ENCODE data around the gene IMPDH1. TPM values are rescaled to one million over a fixed set of nuclear protein-coding genes. Genes with fewer than 3 reads are reported as not detected.

The IMPDH1 gene
- polyA plus RNA-seq, 1 donor from 2014 or later = 49.7 TPM

DNA sequence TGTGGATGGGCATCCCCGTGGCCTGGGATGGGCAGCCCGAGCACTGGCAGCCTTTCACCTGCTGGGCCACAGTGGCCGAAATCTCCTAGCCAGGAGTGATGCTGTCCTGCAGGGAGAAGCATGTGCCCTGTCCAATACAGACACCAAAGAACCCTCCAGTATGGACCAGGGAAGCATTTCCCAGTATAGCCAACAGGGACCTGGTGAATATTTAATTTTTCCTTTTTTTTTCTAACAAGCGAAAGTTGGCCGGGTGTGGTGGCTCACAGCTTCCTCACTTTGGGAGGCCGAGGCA lies 11.0 kb downstream of the IMPDH1 start:
- Histone ChIP-seq H3K9me2 (ENCODE audit: insufficient read depth, low read length) (no peaks in the 10 kb centered on the region), H3K36me3 (ENCODE audit: insufficient read depth, low read length) (no peaks in the 10 kb centered on the region), H3K4me3 (ENCODE audit: low read length) (no peak overlapping the region), H2AFZ (ENCODE audit: low read depth, low read length) (no peak overlapping the region), H3K9me3 (ENCODE audit: low read length) (no peaks in the 10 kb centered on the region), H3F3A (ENCODE audit: insufficient read depth, low read length, poor library complexity, severe bottlenecking) (no peaks in the 10 kb centered on the region), H3K27me3 (ENCODE audit: insufficient read depth, low read depth, low read length) (no peaks in the 10 kb centered on the region), H3K4me2 (ENCODE audit: low read length) (no peak overlapping the region), H3K9ac (ENCODE audit: low read length) (no peak overlapping the region), H3K79me2 (replicated peaks; ENCODE audit: insufficient read depth, low read length) (no peaks in the 10 kb centered on the region), H4K20me1 (ENCODE audit: insufficient read depth) (no peaks in the 10 kb centered on the region), H3K27ac (ENCODE audit: low read length) (no peak overlapping the region)
- no peak for TF ChIP-seq RAD21 (conservative IDR thresholded peaks at IDR 0.05)
- TF ChIP-seq, protein P1, sequence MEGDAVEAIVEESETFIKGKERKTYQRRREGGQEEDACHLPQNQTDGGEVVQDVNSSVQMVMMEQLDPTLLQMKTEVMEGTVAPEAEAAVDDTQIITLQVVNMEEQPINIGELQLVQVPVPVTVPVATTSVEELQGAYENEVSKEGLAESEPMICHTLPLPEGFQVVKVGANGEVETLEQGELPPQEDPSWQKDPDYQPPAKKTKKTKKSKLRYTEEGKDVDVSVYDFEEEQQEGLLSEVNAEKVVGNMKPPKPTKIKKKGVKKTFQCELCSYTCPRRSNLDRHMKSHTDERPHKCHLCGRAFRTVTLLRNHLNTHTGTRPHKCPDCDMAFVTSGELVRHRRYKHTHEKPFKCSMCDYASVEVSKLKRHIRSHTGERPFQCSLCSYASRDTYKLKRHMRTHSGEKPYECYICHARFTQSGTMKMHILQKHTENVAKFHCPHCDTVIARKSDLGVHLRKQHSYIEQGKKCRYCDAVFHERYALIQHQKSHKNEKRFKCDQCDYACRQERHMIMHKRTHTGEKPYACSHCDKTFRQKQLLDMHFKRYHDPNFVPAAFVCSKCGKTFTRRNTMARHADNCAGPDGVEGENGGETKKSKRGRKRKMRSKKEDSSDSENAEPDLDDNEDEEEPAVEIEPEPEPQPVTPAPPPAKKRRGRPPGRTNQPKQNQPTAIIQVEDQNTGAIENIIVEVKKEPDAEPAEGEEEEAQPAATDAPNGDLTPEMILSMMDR (IDR thresholded peaks at IDR 0.05; ENCODE audit: poor library complexity, severe bottlenecking) = peak; percentile 41

GRCh38 chr7:128398016-128398840 lies 11.6 kb downstream of the IMPDH1 start:
- Histone ChIP-seq H2AFZ (ENCODE audit: low read depth, low read length) (no peak overlapping the region), H3K4me3 (ENCODE audit: low read length) (no peak overlapping the region), H3K27me3 (ENCODE audit: insufficient read depth, low read depth, low read length) (no peaks in the 10 kb centered on the region), H3F3A (ENCODE audit: insufficient read depth, low read length, poor library complexity, severe bottlenecking) (no peaks in the 10 kb centered on the region), H3K9ac (ENCODE audit: low read length) (no peak overlapping the region), H3K9me2 (ENCODE audit: insufficient read depth, low read length) (no peaks in the 10 kb centered on the region), H3K27ac (ENCODE audit: low read length) (no peak overlapping the region), H3K9me3 (ENCODE audit: low read length) (no peaks in the 10 kb centered on the region), H3K79me2 (replicated peaks; ENCODE audit: insufficient read depth, low read length) (no peaks in the 10 kb centered on the region), H3K36me3 (ENCODE audit: insufficient read depth, low read length) (no peaks in the 10 kb centered on the region), H3K4me2 (ENCODE audit: low read length) (no peak overlapping the region), H4K20me1 (ENCODE audit: insufficient read depth) (no peaks in the 10 kb centered on the region)
- TF ChIP-seq, protein P1 (IDR thresholded peaks at IDR 0.05; ENCODE audit: poor library complexity, severe bottlenecking) = peak; percentile 82
- no peak for TF ChIP-seq MXI1 (conservative IDR thresholded peaks at IDR 0.05; ENCODE audit: poor library complexity, severe bottlenecking)
- TF ChIP-seq TAF1 (IDR thresholded peaks at IDR 0.05; ENCODE audit: low read depth) = no peak
- TF ChIP-seq POLR2AphosphoS5 (IDR thresholded peaks at IDR 0.05) = no peak
- peak; percentile 70 for TF ChIP-seq RAD21 (conservative IDR thresholded peaks at IDR 0.05)
- peak; percentile 74 for TF ChIP-seq SMC3 (conservative IDR thresholded peaks at IDR 0.05; ENCODE audit: poor library complexity)

DNA sequence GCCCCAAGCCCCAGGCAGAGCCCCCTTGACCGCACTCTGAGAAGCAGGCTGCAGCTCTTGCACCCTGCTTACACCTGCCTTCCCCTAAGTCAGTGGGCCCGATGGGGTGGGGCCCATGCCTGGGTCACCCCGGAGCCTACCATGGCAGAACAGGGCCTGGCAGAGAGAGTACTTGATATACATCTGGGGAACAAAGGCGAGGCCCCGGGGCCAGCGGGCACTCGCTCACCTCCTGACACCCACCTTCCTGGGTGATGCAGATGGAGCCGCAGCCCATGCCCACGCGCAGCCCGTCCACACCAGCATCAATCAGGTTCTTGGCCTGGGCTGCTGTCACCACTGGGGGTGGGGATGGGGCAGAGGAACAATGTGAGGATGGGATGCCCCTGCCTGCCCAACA lies 13.4 kb downstream of the IMPDH1 start:
- H3K9ac ChIP-seq (ENCODE audit: low read length) = no peak overlapping the region
- no peak overlapping the region for H3K4me3 ChIP-seq (ENCODE audit: low read length)
- no peaks in the 10 kb centered on the region for H3K9me2 ChIP-seq (ENCODE audit: insufficient read depth, low read length)
- TF ChIP-seq MXI1 (conservative IDR thresholded peaks at IDR 0.05; ENCODE audit: poor library complexity, severe bottlenecking) (no peak), RAD21 (conservative IDR thresholded peaks at IDR 0.05) (no peak), SMC3 (conservative IDR thresholded peaks at IDR 0.05; ENCODE audit: poor library complexity) (no peak), TAF1 (IDR thresholded peaks at IDR 0.05; ENCODE audit: low read depth) (no peak), POLR2AphosphoS5 (IDR thresholded peaks at IDR 0.05) (no peak), EP300 (conservative IDR thresholded peaks at IDR 0.05; ENCODE audit: poor library complexity, severe bottlenecking) (no peak)
- TF ChIP-seq, protein P2, sequence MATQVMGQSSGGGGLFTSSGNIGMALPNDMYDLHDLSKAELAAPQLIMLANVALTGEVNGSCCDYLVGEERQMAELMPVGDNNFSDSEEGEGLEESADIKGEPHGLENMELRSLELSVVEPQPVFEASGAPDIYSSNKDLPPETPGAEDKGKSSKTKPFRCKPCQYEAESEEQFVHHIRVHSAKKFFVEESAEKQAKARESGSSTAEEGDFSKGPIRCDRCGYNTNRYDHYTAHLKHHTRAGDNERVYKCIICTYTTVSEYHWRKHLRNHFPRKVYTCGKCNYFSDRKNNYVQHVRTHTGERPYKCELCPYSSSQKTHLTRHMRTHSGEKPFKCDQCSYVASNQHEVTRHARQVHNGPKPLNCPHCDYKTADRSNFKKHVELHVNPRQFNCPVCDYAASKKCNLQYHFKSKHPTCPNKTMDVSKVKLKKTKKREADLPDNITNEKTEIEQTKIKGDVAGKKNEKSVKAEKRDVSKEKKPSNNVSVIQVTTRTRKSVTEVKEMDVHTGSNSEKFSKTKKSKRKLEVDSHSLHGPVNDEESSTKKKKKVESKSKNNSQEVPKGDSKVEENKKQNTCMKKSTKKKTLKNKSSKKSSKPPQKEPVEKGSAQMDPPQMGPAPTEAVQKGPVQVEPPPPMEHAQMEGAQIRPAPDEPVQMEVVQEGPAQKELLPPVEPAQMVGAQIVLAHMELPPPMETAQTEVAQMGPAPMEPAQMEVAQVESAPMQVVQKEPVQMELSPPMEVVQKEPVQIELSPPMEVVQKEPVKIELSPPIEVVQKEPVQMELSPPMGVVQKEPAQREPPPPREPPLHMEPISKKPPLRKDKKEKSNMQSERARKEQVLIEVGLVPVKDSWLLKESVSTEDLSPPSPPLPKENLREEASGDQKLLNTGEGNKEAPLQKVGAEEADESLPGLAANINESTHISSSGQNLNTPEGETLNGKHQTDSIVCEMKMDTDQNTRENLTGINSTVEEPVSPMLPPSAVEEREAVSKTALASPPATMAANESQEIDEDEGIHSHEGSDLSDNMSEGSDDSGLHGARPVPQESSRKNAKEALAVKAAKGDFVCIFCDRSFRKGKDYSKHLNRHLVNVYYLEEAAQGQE (IDR thresholded peaks at IDR 0.05; ENCODE audit: borderline replicate concordance) = no peak
- TF ChIP-seq, protein P1 (IDR thresholded peaks at IDR 0.05; ENCODE audit: poor library complexity, severe bottlenecking) = no peak
- H2AFZ ChIP-seq (ENCODE audit: low read depth, low read length) = no peak overlapping the region
- no peaks in the 10 kb centered on the region for H3F3A ChIP-seq (ENCODE audit: insufficient read depth, low read length, poor library complexity, severe bottlenecking)
- H3K4me2 ChIP-seq (ENCODE audit: low read length) = no peak overlapping the region
- H3K36me3 ChIP-seq (ENCODE audit: insufficient read depth, low read length) = no peaks in the 10 kb centered on the region
- H3K27me3 ChIP-seq (ENCODE audit: insufficient read depth, low read depth, low read length) = no peaks in the 10 kb centered on the region
- H4K20me1 ChIP-seq (ENCODE audit: insufficient read depth) = no peaks in the 10 kb centered on the region
- H3K9me3 ChIP-seq (ENCODE audit: low read length) = no peaks in the 10 kb centered on the region
- H3K27ac ChIP-seq (ENCODE audit: low read length) = no peak overlapping the region
- H3K79me2 ChIP-seq (replicated peaks; ENCODE audit: insufficient read depth, low read length) = no peaks in the 10 kb centered on the region
